Keratinocyte (primary cell): ENCODE results near the gene GRK5.

ENCODE experiments used
- CTCF ChIP-seq, 3 experiments: IDR thresholded peaks in 1 of 3; conservative IDR thresholded peaks in 1 of 3; optimal IDR thresholded peaks in 1 of 3; 2 replicates in 2 of 3; 3 replicates in 1 of 3; pipeline versions ENCODE3 to v1.5.1; 2011; ENCODE audit warnings: low read length in 3 of 3, mild to moderate bottlenecking in 3 of 3, moderate library complexity in 2 of 3, control low read depth in 1 of 3, inconsistent platforms in 1 of 3; ENCODE audit not compliant: insufficient read depth in 2 of 3; ENCODE audit errors: extremely low read depth in 1 of 3
- EZH2 ChIP-seq: IDR thresholded peaks from one replicate; pipeline ENCODE4 v1.6.1; 2012; ENCODE audit warnings: inconsistent platforms, mild to moderate bottlenecking, low read length, moderate library complexity

GRCh38 chr10:119439922-119440321, 232.6 kb downstream of the GRK5 start:
- TF ChIP-seq CTCF (optimal IDR thresholded peaks at IDR 0.05 in 1 of 3, IDR thresholded peaks at IDR 0.05 in 1 of 3, conservative IDR thresholded peaks at IDR 0.05 in 1 of 3; ENCODE audit: extremely low read depth in 1 of 3, insufficient read depth in 2 of 3, low read length in 3 of 3) (no peak), EZH2 (no peak)
